Neutrophil (primary cell): ENCODE data around the gene GRHL3.
"Not testable (repeated sequence)": the region's sequence is repeated elsewhere in the genome, so short reads cannot be mapped to it uniquely, and the experiment has no call there.

ENCODE experiments used
- H3K27ac ChIP-seq: fragments of 200-600 bp; sonication (generic); 2 replicates; pipeline ENCODE4 v1.5.1; 2016; ENCODE audit warnings: mild to moderate bottlenecking, moderate library complexity
- H3K27me3 ChIP-seq: fragments of 200-600 bp; sonication (generic); 2 replicates; pipeline ENCODE4 v1.6.0; 2016; ENCODE audit warnings: mild to moderate bottlenecking
- H3K36me3 ChIP-seq: fragments of 200-600 bp; sonication (generic); 2 replicates; pipeline ENCODE4 v1.5.1; 2017
- H3K4me1 ChIP-seq, 2 experiments: fragments of 200-600 bp in 1 of 2; sonication (generic) in 1 of 2; 1 replicate in 1 of 2; 2 replicates in 1 of 2; pipeline versions ENCODE4 v1.5.1 to v1.6.1; 2013 to 2016; ENCODE audit warnings: low read depth in 1 of 2, low read length in 1 of 2, mild to moderate bottlenecking in 1 of 2, moderate library complexity in 1 of 2; ENCODE audit not compliant: control insufficient read depth in 1 of 2, insufficient read depth in 1 of 2
- H3K4me3 ChIP-seq, 2 experiments: fragments of 200-600 bp in 1 of 2; sonication (generic) in 1 of 2; 1 replicate in 1 of 2; 2 replicates in 1 of 2; pipeline ENCODE4 v1.5.1; 2013 to 2016; ENCODE audit warnings: low read depth in 1 of 2, low read length in 1 of 2, mild to moderate bottlenecking in 1 of 2, moderate library complexity in 1 of 2
- H3K9me3 ChIP-seq: fragments of 200-600 bp; sonication (generic); 2 replicates; pipeline ENCODE4 v1.5.1; 2016
- CTCF ChIP-seq: fragments of 200-600 bp; sonication (generic); IDR thresholded peaks from 2 replicates; pipeline ENCODE4 v1.5.1; 2016; ENCODE audit warnings: antibody characterized with exemption

Gene GRHL3

GRCh38 chr1:24283326-24284155 is 35.6 kb upstream of the GRHL3 start:
- Histone ChIP-seq H3K27ac (no peak overlapping the region), H3K4me1 (no peaks in the 10 kb centered on the region), H3K27me3 (no peaks in the 10 kb centered on the region), H3K36me3 (no peaks in the 10 kb centered on the region), H3K4me3 (no peak overlapping the region), H3K9me3 (no peaks in the 10 kb centered on the region)
- no peak for TF ChIP-seq CTCF

GRCh38 chr1:24284156-24284471 is 35.0 kb upstream of the GRHL3 start:
- Histone ChIP-seq H3K4me3 (no peak overlapping the region), H3K27me3 (no peaks in the 10 kb centered on the region), H3K4me1 (no peaks in the 10 kb centered on the region), H3K36me3 (no peaks in the 10 kb centered on the region), H3K27ac (no peak overlapping the region), H3K9me3 (no peaks in the 10 kb centered on the region)
- TF ChIP-seq CTCF: no peak

- H3K36me3 ChIP-seq: no peaks in the 10 kb centered on the region
- H3K27ac ChIP-seq: no peak overlapping the region
- no peak for TF ChIP-seq CTCF
- no peaks in the 10 kb centered on the region for H3K27me3 ChIP-seq
- no peaks in the 10 kb centered on the region for H3K9me3 ChIP-seq
- H3K4me1 ChIP-seq: no peaks in the 10 kb centered on the region
- H3K4me3 ChIP-seq: no peak overlapping the region
Measured at GRCh38 chr1:24285231-24285630, 33.9 kb upstream of the GRHL3 start.

GRCh38 chr1:24286246-24287010 is 32.7 kb upstream of the GRHL3 start:
- H3K4me1 ChIP-seq: no peaks in the 10 kb centered on the region
- no peak overlapping the region for H3K27ac ChIP-seq
- H3K9me3 ChIP-seq: no peaks in the 10 kb centered on the region
- TF ChIP-seq CTCF: no peak
- H3K36me3 ChIP-seq: no peaks in the 10 kb centered on the region
- H3K4me3 ChIP-seq: no peak overlapping the region
- H3K27me3 ChIP-seq: no peaks in the 10 kb centered on the region

- H3K4me3 ChIP-seq, H3K9me3 ChIP-seq, H3K27ac ChIP-seq, H3K36me3 ChIP-seq, H3K27me3 ChIP-seq, H3K4me1 ChIP-seq: not testable (repeated sequence)
Measured at GRCh38 chr1:24287779-24288178, 31.4 kb upstream of the GRHL3 start.

- H3K9me3 ChIP-seq: no peaks in the 10 kb centered on the region
- no peak overlapping the region for H3K27ac ChIP-seq
- no peaks in the 10 kb centered on the region for H3K4me1 ChIP-seq
- TF ChIP-seq CTCF: no peak
- H3K36me3 ChIP-seq: no peaks in the 10 kb centered on the region
- no peak overlapping the region for H3K4me3 ChIP-seq
- no peaks in the 10 kb centered on the region for H3K27me3 ChIP-seq
Measured at GRCh38 chr1:24288479-24288878, 30.7 kb upstream of the GRHL3 start.
